ENCODE measurements around the gene TGFBR2. TPM values are rescaled to one million over a fixed set of nuclear protein-coding genes. Genes with fewer than 3 reads are reported as not detected.

TGFBR2 gene
- total and polyA plus RNA-seq, 8 donors = 109 to 269 (median 122) TPM

GRCh38 chr3:30723211-30723610 lies 116.8 kb downstream of the TGFBR2 start:
- ATAC-seq (no peak), DNase-seq (no peak)
- TF ChIP-seq CTCF (IDR thresholded peaks at IDR 0.05) = no peak
- Histone ChIP-seq H3K36me3 (no peaks in the 10 kb centered on the region), H3K27ac (no peak overlapping the region), H3K4me1 (no peaks in the 10 kb centered on the region), H3K4me3 (no peak overlapping the region), H3K27me3 (no peaks in the 10 kb centered on the region), H3K9me3 (no peaks in the 10 kb centered on the region)
- intact Hi-C loops (cut with DNase I) = no loop called here

GRCh38 chr3:30724863-30725262 lies 118.5 kb downstream of the TGFBR2 start:
- no peak for DNase-seq
- TF ChIP-seq CTCF (IDR thresholded peaks at IDR 0.05) = no peak
- Histone ChIP-seq H3K27ac (no peak overlapping the region), H3K4me3 (no peak overlapping the region), H3K36me3 (no peaks in the 10 kb centered on the region), H3K9me3 (no peaks in the 10 kb centered on the region), H3K27me3 (no peaks in the 10 kb centered on the region), H3K4me1 (no peaks in the 10 kb centered on the region)
- no peak for ATAC-seq
- intact Hi-C loops (cut with DNase I) = no loop called here

- H3K36me3 ChIP-seq = no peaks in the 10 kb centered on the region
- H3K27ac ChIP-seq = no peak overlapping the region
- no peaks in the 10 kb centered on the region for H3K9me3 ChIP-seq
- DNase-seq (no peak), ATAC-seq (no peak)
- H3K4me1 ChIP-seq = no peaks in the 10 kb centered on the region
- no peaks in the 10 kb centered on the region for H3K27me3 ChIP-seq
- intact Hi-C loops (cut with DNase I) = no loop called here
- no peak for TF ChIP-seq CTCF (IDR thresholded peaks at IDR 0.05)
- H3K4me3 ChIP-seq = no peak overlapping the region
These were observed 121.7 kb downstream of the TGFBR2 start for GRCh38 chr3:30728143-30728542.

GRCh38 chr3:30729512-30729911 lies 123.1 kb downstream of the TGFBR2 start:
- DNase-seq = no peak
- intact Hi-C loops (cut with DNase I) = no loop called here
- Histone ChIP-seq H3K27ac (no peak overlapping the region), H3K9me3 (no peaks in the 10 kb centered on the region), H3K4me1 (no peaks in the 10 kb centered on the region), H3K27me3 (no peaks in the 10 kb centered on the region), H3K36me3 (no peaks in the 10 kb centered on the region), H3K4me3 (no peak overlapping the region)
- ATAC-seq = no peak
- TF ChIP-seq CTCF (IDR thresholded peaks at IDR 0.05) = no peak

GRCh38 chr3:30729936-30730335 lies 123.5 kb downstream of the TGFBR2 start:
- DNase-seq = no peak
- Histone ChIP-seq H3K27me3 (no peaks in the 10 kb centered on the region), H3K4me1 (no peaks in the 10 kb centered on the region), H3K27ac (no peak overlapping the region), H3K36me3 (no peaks in the 10 kb centered on the region), H3K9me3 (no peaks in the 10 kb centered on the region), H3K4me3 (no peak overlapping the region)
- no peak for TF ChIP-seq CTCF (IDR thresholded peaks at IDR 0.05)
- intact Hi-C loops (cut with DNase I) = no loop called here
- ATAC-seq = no peak

All from left lung (tissue), 10 donors.